Measurements from ENCODE around the gene MS4A3.
"Not testable (repeated sequence)": the region's sequence is repeated elsewhere in the genome, so short reads cannot be mapped to it uniquely, and the experiment has no call there.

Gene MS4A3

GRCh38 chr11:60095477-60096120 is 39.1 kb downstream of the MS4A3 start:
- DNase-seq, result no peak

DNA sequence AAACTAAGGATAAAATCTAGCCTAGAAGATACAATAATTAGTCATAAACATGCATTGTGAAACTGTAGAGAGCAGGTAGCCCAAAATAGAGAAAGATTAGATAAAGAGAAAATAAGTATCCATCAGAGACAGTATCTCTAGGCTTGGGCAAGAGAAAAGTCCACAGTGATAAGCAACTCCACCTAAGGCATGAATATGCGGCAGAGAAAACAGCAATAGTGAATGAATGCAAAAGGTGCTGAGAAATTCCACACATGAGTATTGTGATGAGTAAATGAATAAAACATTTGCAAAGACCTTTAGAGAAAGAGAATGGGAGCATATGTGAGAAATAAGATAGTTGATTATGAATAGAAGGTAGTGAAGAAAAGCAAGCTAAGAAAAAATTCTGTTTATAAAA is 40.7 kb downstream of the MS4A3 start:
- no peak for DNase-seq

- DNase-seq, result no peak
These were observed 42.0 kb downstream of the MS4A3 start for GRCh38 chr11:60098508-60098907.

DNA sequence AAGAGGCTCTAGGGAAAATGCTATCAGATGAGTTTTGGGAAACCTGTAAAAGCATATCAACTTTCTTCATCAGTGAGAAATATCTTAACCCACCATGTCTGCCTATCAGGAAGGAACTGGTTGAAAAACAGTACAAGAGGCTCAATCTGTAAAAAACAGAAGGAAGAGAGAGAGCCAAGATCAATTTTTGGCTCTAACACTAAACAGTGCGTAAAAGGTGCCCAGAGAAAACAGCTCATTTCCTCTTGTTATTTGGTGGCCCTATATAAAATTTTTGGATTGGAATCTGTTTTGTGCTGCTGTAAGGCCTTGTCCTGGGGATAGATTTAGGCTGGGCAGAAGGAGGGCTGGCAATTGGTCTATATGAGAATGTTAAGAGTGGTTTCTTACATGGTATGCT is 44.1 kb downstream of the MS4A3 start:
- no peak for DNase-seq

DNA sequence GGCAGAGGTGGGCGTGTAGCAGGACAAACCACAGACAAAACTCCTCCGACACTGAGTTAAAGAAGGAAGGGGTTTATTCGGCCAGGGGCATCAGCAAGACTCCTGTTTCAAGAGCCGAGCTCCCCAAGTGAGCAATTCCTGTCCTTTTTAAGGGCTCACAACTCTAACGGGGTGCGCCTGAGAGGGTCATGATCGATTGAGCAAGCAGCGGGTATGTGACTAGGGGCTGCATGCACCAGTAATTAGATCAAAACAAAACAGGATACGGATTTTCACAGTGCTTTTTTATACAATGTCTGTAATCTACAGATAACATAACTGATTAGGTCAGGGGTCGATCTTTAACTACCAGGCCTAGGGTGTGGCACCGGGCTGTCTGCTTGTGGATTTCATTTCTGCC is 44.9 kb downstream of the MS4A3 start:
- DNase-seq, result not testable (repeated sequence)

DNA sequence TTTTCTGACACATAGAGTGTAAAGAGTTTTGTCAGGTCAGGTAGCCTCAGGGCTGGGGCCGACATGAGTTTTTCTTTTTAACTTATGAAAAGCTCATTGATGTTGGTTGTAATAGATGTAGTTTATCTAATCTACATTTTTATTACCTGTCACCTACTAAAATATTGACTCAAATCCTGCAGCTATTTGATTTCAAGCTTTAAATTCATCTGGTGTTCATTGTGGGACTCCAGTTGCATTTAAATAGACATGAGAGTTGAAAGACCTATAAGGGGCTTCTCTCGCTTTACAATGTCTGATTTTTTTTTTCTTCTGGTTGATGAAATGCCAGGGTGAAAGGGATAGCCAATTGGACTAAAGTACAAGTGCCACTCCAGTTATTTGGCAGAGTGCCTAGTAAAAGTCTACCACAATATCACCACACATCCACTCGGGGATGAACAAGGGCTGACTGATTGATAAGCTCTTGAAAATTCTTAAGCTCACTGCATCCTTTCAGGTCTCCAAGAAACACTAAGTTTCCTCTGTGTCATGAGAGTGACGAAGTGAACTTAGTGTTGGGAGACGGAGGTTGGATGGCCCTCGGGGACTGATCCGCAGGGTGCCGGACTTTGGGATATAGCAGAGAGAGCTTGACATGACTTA is 48.1 kb downstream of the MS4A3 start:
- DNase-seq, result not testable (repeated sequence)

DNA sequence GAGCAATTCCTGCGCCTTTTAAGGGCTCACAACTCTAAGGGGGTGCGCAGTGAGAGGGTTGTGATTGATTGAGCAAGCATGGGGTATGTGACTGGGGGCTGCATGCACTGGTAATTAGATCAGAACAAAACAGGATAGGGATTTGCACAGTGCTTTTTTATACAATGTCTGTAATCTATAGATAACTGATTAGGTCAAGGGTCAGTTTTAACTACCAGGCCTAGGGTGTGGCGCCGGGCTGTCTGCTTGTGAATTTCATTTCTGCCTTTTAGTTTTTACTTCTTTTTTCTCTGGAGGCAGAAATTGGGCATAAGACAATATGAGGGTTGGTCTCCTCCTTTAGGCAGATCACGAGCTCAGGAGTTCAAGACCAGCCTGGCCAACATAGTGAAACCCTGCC is 52.2 kb downstream of the MS4A3 start:
- DNase-seq, result not testable (repeated sequence)

GRCh38 chr11:60111793-60112192 is 55.3 kb downstream of the MS4A3 start:
- DNase-seq, result no peak

DNA sequence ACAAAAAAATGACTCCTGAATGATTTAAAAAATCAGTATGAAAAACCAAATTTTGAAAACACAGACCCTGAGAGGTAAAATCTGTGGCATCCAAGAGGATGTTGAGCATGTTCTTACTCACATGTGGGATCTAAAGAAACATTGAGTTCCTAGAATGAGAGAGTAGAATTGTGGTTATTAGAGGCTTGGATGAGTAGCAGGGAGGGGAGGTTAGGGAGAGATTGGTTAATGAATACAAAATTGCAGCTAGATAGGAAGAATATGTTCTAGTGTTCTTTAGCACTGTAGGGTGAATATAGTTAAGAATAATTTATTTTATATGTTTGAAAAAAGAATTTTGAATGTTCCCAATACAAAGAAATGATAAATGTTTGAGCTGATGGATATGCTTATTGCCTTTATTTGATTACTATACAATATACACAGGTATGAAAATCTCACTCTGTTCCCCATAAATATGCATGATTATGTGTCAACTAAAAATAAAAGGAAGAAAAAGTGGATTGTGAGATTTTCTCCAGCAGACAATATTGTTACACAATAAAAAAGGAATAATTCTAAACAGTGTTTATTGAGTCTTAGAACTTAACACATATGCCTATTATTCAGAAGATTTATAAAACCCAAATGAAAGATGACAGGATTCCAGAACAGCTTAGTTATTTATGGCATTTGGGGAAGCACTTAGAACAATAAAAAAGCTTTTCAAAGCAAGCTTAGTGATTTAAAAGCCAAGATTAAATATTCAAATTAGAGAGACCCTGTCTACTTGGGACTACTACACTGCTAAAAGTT is 60.7 kb downstream of the MS4A3 start:
- no peak for DNase-seq

GRCh38 chr11:60118338-60118737 is 61.9 kb downstream of the MS4A3 start:
- DNase-seq, result no peak

GRCh38 chr11:60119710-60120109 is 63.2 kb downstream of the MS4A3 start:
- DNase-seq, result no peak

All from activated CD4-positive, alpha-beta T cell treated with anti-CD3 and anti-CD28 coated beads for 4 hours (primary cell).